A673 (cell line): ENCODE results near the gene MAML2.

Source experiments
- CTCF ChIP-seq: fragments of 300-800, 200-600 bp; sonication (generic); conservative IDR thresholded peaks from 2 replicates; pipeline ENCODE4 v1.5.1; 2017; ENCODE audit warnings: low read depth, mild to moderate bottlenecking, antibody characterized with exemption, low read length, moderate library complexity, mixed read lengths
- EZH2 ChIP-seq: fragments of 200-600 bp; sonication (generic); IDR thresholded peaks from 2 replicates; pipeline ENCODE4 v1.6.1; 2017; ENCODE audit warnings: borderline replicate concordance, low read depth, mild to moderate bottlenecking, mixed read lengths, antibody characterized with exemption, low read length; ENCODE audit not compliant: poor library complexity, severe bottlenecking

GRCh38 chr11:96021901-96022650 lies 320.9 kb downstream of the MAML2 start:
- TF ChIP-seq CTCF (no peak), EZH2 (no peak)
